Measurements from ENCODE around the gene HIVEP3.
A peak's percentile ranks its signal among the peaks of the same experiment; 100 is the strongest.

HIVEP3 gene

GRCh38 chr1:41662061-41662764 lies 256.5 kb downstream of the HIVEP3 start:
- no peak for TF ChIP-seq CTCF (IDR thresholded peaks at IDR 0.05)
- H3K4me3 ChIP-seq, result peak overlapping the region; percentile 67 to 69
- no peaks in the 10 kb centered on the region for H3K36me3 ChIP-seq
- intact Hi-C loops (cut with DNase I; ENCODE audit: low total_unique reads), result loop anchor here (10.0 kb wide), 2 partner anchors 147 to 867 kb away; no protein-coding TSS in a partner anchor
- H3K4me1 ChIP-seq, result peaks cover 0 to 51% (median 33%) of the 10 kb centered on the region in 4 donors
- no peaks in the 10 kb centered on the region for H3K9me3 ChIP-seq
- peak; percentile 69 to 84 for DNase-seq
- H3K27me3 ChIP-seq, result no peaks in the 10 kb centered on the region
- H3K27ac ChIP-seq, result peak overlapping the region; percentile 87 to 91

GRCh38 chr1:41661428-41662060 lies 257.2 kb downstream of the HIVEP3 start:
- no peak for DNase-seq

GRCh38 chr1:41660570-41661427 lies 257.9 kb downstream of the HIVEP3 start:
- Histone ChIP-seq H3K27me3 (no peaks in the 10 kb centered on the region), H3K27ac (no peak overlapping the region), H3K4me1 (peaks cover 0 to 41% (median 29%) of the 10 kb centered on the region in 4 donors), H3K4me3 (peak overlapping the region; percentile 67 to 69), H3K9me3 (no peaks in the 10 kb centered on the region), H3K36me3 (no peaks in the 10 kb centered on the region)
- no peak for DNase-seq
- TF ChIP-seq CTCF (IDR thresholded peaks at IDR 0.05), result no peak
- intact Hi-C loops (cut with DNase I; ENCODE audit: low total_unique reads), result loop anchor here (10.0 kb wide), 2 partner anchors 146 to 866 kb away; no protein-coding TSS in a partner anchor

More at GRCh38 chr1:41661428-41662060, 257.2 kb downstream of the HIVEP3 start:
- peaks cover 0 to 44% (median 31%) of the 10 kb centered on the region in 4 donors for H3K4me1 ChIP-seq
- no peaks in the 10 kb centered on the region for H3K36me3 ChIP-seq
- H3K9me3 ChIP-seq, result no peaks in the 10 kb centered on the region
- H3K4me3 ChIP-seq, result peak overlapping the region; percentile 67 to 69
- no peak for TF ChIP-seq CTCF (IDR thresholded peaks at IDR 0.05)
- H3K27ac ChIP-seq, result peak overlapping the region; percentile 47 to 58
- no peaks in the 10 kb centered on the region for H3K27me3 ChIP-seq
- intact Hi-C loops (cut with DNase I; ENCODE audit: low total_unique reads), result loop anchor here (10.0 kb wide), 2 partner anchors 147 to 867 kb away; no protein-coding TSS in a partner anchor

GRCh38 chr1:41659903-41660302 lies 258.8 kb downstream of the HIVEP3 start:
- no peak for TF ChIP-seq CTCF (IDR thresholded peaks at IDR 0.05)
- Histone ChIP-seq H3K27ac (no peak overlapping the region), H3K36me3 (no peaks in the 10 kb centered on the region), H3K27me3 (no peaks in the 10 kb centered on the region), H3K4me1 (peaks cover 0 to 32% (median 20%) of the 10 kb centered on the region in 4 donors), H3K9me3 (no peaks in the 10 kb centered on the region), H3K4me3 (no peak overlapping the region)
- DNase-seq, result no peak
- intact Hi-C loops (cut with DNase I; ENCODE audit: low total_unique reads), result loop anchor here (10.0 kb wide), 2 partner anchors 145 to 865 kb away; no protein-coding TSS in a partner anchor

- TF ChIP-seq CTCF (IDR thresholded peaks at IDR 0.05), result no peak
- no peak for DNase-seq
- no peak overlapping the region for H3K27ac ChIP-seq
- intact Hi-C loops (cut with DNase I; ENCODE audit: low total_unique reads), result no loop called here
- H3K36me3 ChIP-seq, result no peaks in the 10 kb centered on the region
- no peak overlapping the region for H3K4me3 ChIP-seq
- H3K27me3 ChIP-seq, result no peaks in the 10 kb centered on the region
- peaks cover 0 to 24% (median 16%) of the 10 kb centered on the region in 4 donors for H3K4me1 ChIP-seq
- no peaks in the 10 kb centered on the region for H3K9me3 ChIP-seq
Observed at GRCh38 chr1:41659159-41659495, 259.6 kb downstream of the HIVEP3 start.

All from tibial artery (tissue), 4 donors.